Measurements from ENCODE around the gene ANKS3.

DNA sequence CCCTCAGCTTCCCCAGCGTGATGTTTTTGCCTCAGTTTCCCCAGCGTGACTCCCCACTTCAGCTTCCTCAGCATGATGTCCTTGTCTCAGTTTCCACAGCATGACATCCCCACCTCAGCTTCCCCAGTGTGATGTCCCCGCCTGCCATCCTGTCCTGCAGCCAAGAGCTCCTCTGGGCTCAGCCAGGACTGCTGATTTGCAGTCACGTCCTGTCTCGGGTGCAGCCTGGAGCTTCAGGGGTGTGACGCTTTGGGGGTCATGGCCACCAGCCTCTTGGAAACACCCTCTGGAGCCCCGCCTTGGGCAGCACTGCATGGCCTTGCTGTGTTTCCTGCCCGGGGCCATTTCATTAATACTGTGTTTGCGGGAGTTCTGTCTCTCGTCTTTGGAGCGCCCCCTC lies 57.2 kb downstream of the ANKS3 start:
- TF ChIP-seq HDGF (IDR thresholded peaks at IDR 0.05; ENCODE audit: borderline replicate concordance) = no peak
- TF ChIP-seq NFRKB (IDR thresholded peaks at IDR 0.05) = no peak
- TF ChIP-seq FOXA1 (IDR thresholded peaks at IDR 0.05) = no peak
- TF ChIP-seq LEF1 (IDR thresholded peaks at IDR 0.05; ENCODE audit: borderline replicate concordance) = no peak
- TF ChIP-seq BHLHE40 (IDR thresholded peaks at IDR 0.05; ENCODE audit: borderline replicate concordance) = no peak
- TF ChIP-seq SP1 (IDR thresholded peaks at IDR 0.05) = no peak
- TF ChIP-seq, protein P1, sequence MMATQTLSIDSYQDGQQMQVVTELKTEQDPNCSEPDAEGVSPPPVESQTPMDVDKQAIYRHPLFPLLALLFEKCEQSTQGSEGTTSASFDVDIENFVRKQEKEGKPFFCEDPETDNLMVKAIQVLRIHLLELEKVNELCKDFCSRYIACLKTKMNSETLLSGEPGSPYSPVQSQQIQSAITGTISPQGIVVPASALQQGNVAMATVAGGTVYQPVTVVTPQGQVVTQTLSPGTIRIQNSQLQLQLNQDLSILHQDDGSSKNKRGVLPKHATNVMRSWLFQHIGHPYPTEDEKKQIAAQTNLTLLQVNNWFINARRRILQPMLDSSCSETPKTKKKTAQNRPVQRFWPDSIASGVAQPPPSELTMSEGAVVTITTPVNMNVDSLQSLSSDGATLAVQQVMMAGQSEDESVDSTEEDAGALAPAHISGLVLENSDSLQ (IDR thresholded peaks at IDR 0.05) = no peak
- no peak for TF ChIP-seq CTBP1 (IDR thresholded peaks at IDR 0.05; ENCODE audit: borderline replicate concordance)
- TF ChIP-seq L3MBTL2 (conservative IDR thresholded peaks at IDR 0.05) = no peak
- TF ChIP-seq ARNT (IDR thresholded peaks at IDR 0.05) = no peak
- no peak for TF ChIP-seq SUZ12 (IDR thresholded peaks at IDR 0.05)
- no peak for TF ChIP-seq FOXM1 (IDR thresholded peaks at IDR 0.05; ENCODE audit: borderline replicate concordance)
- no peak for TF ChIP-seq FOXK2 (IDR thresholded peaks at IDR 0.05)
- no peak for TF ChIP-seq TARDBP (IDR thresholded peaks at IDR 0.05)

All from HEK293T (cell line).